B cell (primary cell): Measurements from ENCODE around the gene PRKAR1A.

Experiments
- EZH2 ChIP-seq: IDR thresholded peaks from 2 replicates; pipeline ENCODE4 v1.6.1; 2012; ENCODE audit warnings: borderline replicate concordance, low read depth, mild to moderate bottlenecking, moderate library complexity, low read length; ENCODE audit not compliant: insufficient read depth, poor library complexity, severe bottlenecking
- TF ChIP-seq, protein P1 (sequence below): fragments of 200-600 bp; IDR thresholded peaks from one replicate; pipeline ENCODE4 v1.8.0; 2022; ENCODE audit warnings: antibody characterized with exemption, mild to moderate bottlenecking

DNA sequence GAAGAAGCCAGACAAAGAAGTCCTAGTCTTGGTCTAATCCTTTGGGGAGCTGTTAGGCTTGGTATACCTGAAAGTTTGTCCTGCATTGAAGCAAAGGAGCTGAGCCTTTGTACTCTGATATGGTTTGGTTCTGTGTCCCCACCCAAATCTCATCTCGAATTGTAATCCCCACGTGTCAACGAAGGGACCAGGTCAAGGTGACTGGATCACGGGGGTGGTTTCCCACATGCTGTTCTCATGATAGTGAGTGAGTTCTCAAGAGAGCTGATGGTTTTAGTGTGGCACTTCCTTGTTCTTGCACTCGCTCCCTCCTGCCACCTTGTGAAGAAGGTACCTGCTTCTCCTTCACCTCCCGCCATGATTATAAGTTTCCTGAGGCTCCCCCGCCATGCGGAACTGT lies 55.4 kb downstream of the PRKAR1A start:
- TF ChIP-seq EZH2 = no peak
- TF ChIP-seq, protein P1, sequence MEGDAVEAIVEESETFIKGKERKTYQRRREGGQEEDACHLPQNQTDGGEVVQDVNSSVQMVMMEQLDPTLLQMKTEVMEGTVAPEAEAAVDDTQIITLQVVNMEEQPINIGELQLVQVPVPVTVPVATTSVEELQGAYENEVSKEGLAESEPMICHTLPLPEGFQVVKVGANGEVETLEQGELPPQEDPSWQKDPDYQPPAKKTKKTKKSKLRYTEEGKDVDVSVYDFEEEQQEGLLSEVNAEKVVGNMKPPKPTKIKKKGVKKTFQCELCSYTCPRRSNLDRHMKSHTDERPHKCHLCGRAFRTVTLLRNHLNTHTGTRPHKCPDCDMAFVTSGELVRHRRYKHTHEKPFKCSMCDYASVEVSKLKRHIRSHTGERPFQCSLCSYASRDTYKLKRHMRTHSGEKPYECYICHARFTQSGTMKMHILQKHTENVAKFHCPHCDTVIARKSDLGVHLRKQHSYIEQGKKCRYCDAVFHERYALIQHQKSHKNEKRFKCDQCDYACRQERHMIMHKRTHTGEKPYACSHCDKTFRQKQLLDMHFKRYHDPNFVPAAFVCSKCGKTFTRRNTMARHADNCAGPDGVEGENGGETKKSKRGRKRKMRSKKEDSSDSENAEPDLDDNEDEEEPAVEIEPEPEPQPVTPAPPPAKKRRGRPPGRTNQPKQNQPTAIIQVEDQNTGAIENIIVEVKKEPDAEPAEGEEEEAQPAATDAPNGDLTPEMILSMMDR = no peak
